Naive thymus-derived CD4-positive, alpha-beta T cell (primary cell): ENCODE data around the gene PABPC1L2A. TPM values are rescaled to one million over a fixed set of nuclear protein-coding genes. Genes with fewer than 3 reads are reported as not detected.

Experiments
- polyA plus RNA-seq, 2 donors: library from polyadenylated mRNA; unstranded; fragments of 300-500 nt; fragmentation: Illumina TruSeq; gene quantifications; one replicate each; pipeline ENCODE4 v1.2.3, GENCODE V29; 2021
- total RNA-seq, 6 experiments: library from RNA in 5 of 6; stranded (reverse) in 5 of 6; gene quantifications; 1 replicate in 5 of 6; 2 replicates in 1 of 6; pipeline ENCODE4 v1.2.3 and lab custom pipeline; 2021 to 2026

The PABPC1L2A gene
- total and polyA plus RNA-seq, 7 experiments from 2014 or later = not detected

Other genes with a start within 250 kb of the PABPC1L2A start
- gene FAM236C, start 166.9 kb downstream of the PABPC1L2A start, total RNA-seq = not detected
- gene FAM236C, start 166.9 kb downstream of the PABPC1L2A start, polyA plus RNA-seq = not detected
- gene FAM236A, start 141.3 kb downstream of the PABPC1L2A start, total RNA-seq = not detected
- gene FAM236A, start 141.3 kb downstream of the PABPC1L2A start, polyA plus RNA-seq = not detected
- 1 to 10 TPM in 1 of 5 experiments, under 1 TPM in 2, not detected in 2; 0.27 to 1.4 (median 0.96) TPM for gene DMRTC1, start 135.7 kb downstream of the PABPC1L2A start, total RNA-seq
- gene DMRTC1, start 135.7 kb downstream of the PABPC1L2A start, polyA plus RNA-seq = under 1 TPM in 1 of 2 donors, not detected in 1; 0.21 TPM
- not detected for gene PABPC1L2B, start 76.6 kb downstream of the PABPC1L2A start, total RNA-seq
- gene PABPC1L2B, start 76.6 kb downstream of the PABPC1L2A start, polyA plus RNA-seq = not detected
- gene NAP1L2, start 135.3 kb upstream of the PABPC1L2A start, total RNA-seq = 10 to 100 TPM in 2 of 5 experiments, 1 to 10 TPM in 3; 2.5 to 17.4 (median 2.8) TPM
- 1 to 10 TPM; 1.8 to 2.9 TPM for gene NAP1L2, start 135.3 kb upstream of the PABPC1L2A start, polyA plus RNA-seq